Esophagus muscularis mucosa (tissue), 4 donors: ENCODE measurements around the gene DENND6B. TPM values are rescaled to one million over a fixed set of nuclear protein-coding genes. Genes with fewer than 3 reads are reported as not detected.

Experiments used
- DNase-seq: peaks from one replicate; pipeline ENCODE4 v3.0.0-alpha.2; 2017; ENCODE audit errors: extremely low spot score
- H3K27ac ChIP-seq, 4 donors: fragments of 200-600 bp; sonication (generic); replicated peaks in 1 of 4; 1 replicate in 3 of 4; 2 replicates in 1 of 4; pipeline ENCODE4 v1.5.1; 2016 to 2019; ENCODE audit warnings: mild to moderate bottlenecking in 1 of 4
- H3K27me3 ChIP-seq, 4 donors: fragments of 200-600 bp; sonication (generic); one replicate each; pipeline versions ENCODE4 v1.5.1 to v1.6.0; 2016 to 2019
- H3K36me3 ChIP-seq, 4 donors: fragments of 200-600 bp; sonication (generic); one replicate each; pipeline ENCODE4 v1.5.1; 2016 to 2019
- H3K4me1 ChIP-seq, 4 donors: fragments of 200-600 bp; sonication (generic); one replicate each; pipeline ENCODE4 v1.5.1; 2016 to 2019
- H3K4me3 ChIP-seq, 4 donors: fragments of 200-600 bp; sonication (generic); 1 replicate in 2 of 4; 2 replicates in 2 of 4; pipeline ENCODE4 v1.5.1; 2016 to 2019; ENCODE audit warnings: mild to moderate bottlenecking in 4 of 4, moderate library complexity in 1 of 4
- H3K9me3 ChIP-seq, 4 donors: fragments of 200-600 bp; sonication (generic); 1 replicate in 3 of 4; 2 replicates in 1 of 4; pipeline ENCODE4 v1.5.1; 2016 to 2019
- CTCF ChIP-seq, 3 experiments: fragments of 200-600 bp in 2 of 3; fragments of 450-650 bp in 1 of 3; sonication (generic) in 2 of 3; IDR thresholded peaks; one replicate each; pipeline ENCODE4 v1.5.1; 2017 to 2019; ENCODE audit warnings: antibody characterized with exemption in 3 of 3, mild to moderate bottlenecking in 2 of 3, moderate library complexity in 1 of 3
- EP300 ChIP-seq: sonication (generic); formaldehyde crosslinking; IDR thresholded peaks from one replicate; pipeline ENCODE4 v1.6.1; 2017; ENCODE audit warnings: antibody characterized with exemption
- POLR2A ChIP-seq: fragments of 450-650 bp; IDR thresholded peaks from one replicate; pipeline ENCODE4 v1.6.1; 2017; ENCODE audit warnings: antibody characterized with exemption, moderate library complexity, mild to moderate bottlenecking, low read depth
- POLR2AphosphoS5 ChIP-seq, 2 donors: sonication (generic); formaldehyde crosslinking; IDR thresholded peaks; one replicate each; pipeline ENCODE4 v1.6.1; 2017; ENCODE audit warnings: antibody characterized with exemption in 2 of 2
- WGBS: methylation state at CpG from one replicate; pipeline ENCODE4 v1.1.5; 2018; 5-methylcytosine and 5-hydroxymethylcytosine counted together
- intact Hi-C: fragments of 100-400 bp; cut with DNase I; formaldehyde crosslinking; loops from one replicate; pipeline ENCODE4 v1.15.1; 2023
- total RNA-seq, 4 donors: library from RNA; depleted of rRNA; stranded (reverse); fragments of >200 nt; gene quantifications; one replicate each; pipeline versions ENCODE4 v1.1.0 to v1.2.1, GENCODE V29; 2016

Gene DENND6B
- total RNA-seq, 4 donors from 2014 or later, result 1.7 to 3.8 (median 2.5) TPM

DNA sequence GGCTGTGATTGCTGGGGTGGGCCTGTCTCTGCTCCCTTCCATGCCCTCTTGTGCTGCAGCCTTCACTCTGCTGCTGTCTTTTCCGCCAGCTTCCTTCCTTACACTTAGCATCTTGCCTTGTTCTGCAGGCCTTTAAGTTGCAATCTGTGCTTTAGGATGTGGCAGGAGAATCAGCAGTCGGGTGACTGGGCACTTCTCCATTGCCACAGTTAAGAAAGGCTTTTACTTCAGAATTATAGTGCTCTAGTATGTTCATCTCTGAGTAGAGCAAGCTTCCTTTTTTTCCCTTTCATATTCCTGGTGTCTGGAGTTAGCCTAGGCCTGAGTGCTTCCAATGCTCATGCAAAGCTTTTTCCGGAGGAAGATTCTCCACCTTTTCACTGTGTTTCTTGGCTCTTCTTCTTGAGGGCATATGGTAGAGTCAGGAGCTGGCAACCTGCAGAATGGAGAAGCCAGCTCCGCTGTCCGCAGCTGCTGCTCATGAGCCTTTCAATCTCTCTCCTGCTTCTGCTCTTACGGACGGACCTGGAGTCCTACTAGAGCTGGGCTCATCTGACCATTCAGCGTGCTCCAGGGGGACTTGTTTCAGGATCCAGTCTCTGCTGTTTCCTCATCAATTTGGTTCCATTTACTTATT is 36.5 kb upstream of the DENND6B start:
- Histone ChIP-seq H3K27ac (no peak overlapping the region), H3K9me3 (no peaks in the 10 kb centered on the region), H3K4me3 (no peak overlapping the region), H3K27me3 (no peaks in the 10 kb centered on the region), H3K36me3 (peaks cover 7 to 33% (median 20%) of the 10 kb centered on the region in 4 donors), H3K4me1 (peaks cover 8 to 45% (median 35%) of the 10 kb centered on the region in 4 donors)
- intact Hi-C loops, result no loop called here
- WGBS, result 85% methylated on average over 8 of the region's 8 CpGs
- no peak for DNase-seq
- TF ChIP-seq CTCF (IDR thresholded peaks at IDR 0.05) (no peak), EP300 (no peak), POLR2A (no peak), POLR2AphosphoS5 (IDR thresholded peaks at IDR 0.05) (no peak)

DNA sequence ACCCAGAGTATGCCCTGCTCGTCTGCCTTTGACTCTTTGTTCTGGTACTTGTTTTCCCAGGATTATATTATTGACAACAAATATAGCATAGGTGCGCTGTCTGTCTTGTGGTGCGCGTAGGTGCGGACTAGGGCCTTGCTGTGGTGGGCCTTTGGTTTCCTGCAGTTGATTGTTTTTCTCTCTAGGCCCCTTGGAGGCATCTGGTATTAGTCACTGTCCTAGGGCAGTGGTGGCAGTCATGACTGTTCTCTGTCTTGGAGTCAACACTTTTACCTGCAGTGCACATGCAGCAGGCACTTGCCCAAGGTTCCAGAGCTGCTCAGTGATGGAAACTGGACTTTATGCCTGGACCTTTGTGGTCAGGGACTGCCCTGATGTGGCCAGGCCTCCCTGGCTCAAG is 34.9 kb upstream of the DENND6B start:
- no peak for TF ChIP-seq POLR2AphosphoS5 (IDR thresholded peaks at IDR 0.05)
- TF ChIP-seq POLR2A, result no peak
- no peak overlapping the region for H3K4me3 ChIP-seq
- no peaks in the 10 kb centered on the region for H3K9me3 ChIP-seq
- no peak overlapping the region for H3K27ac ChIP-seq
- H3K27me3 ChIP-seq, result no peaks in the 10 kb centered on the region
- WGBS, result 93% methylated on average over 5 of the region's 5 CpGs
- intact Hi-C loops, result no loop called here
- no peak for DNase-seq
- H3K36me3 ChIP-seq, result peaks cover 7 to 30% (median 19%) of the 10 kb centered on the region in 4 donors
- H3K4me1 ChIP-seq, result peaks cover 8 to 41% (median 30%) of the 10 kb centered on the region in 4 donors

- H3K4me1 ChIP-seq, result peaks cover 8 to 36% (median 25%) of the 10 kb centered on the region in 4 donors
- H3K9me3 ChIP-seq, result no peaks in the 10 kb centered on the region
- no peaks in the 10 kb centered on the region for H3K27me3 ChIP-seq
- intact Hi-C loops, result no loop called here
- H3K27ac ChIP-seq, result no peak overlapping the region
- no peak for DNase-seq
- TF ChIP-seq CTCF (IDR thresholded peaks at IDR 0.05) (no peak), POLR2A (no peak), POLR2AphosphoS5 (IDR thresholded peaks at IDR 0.05) (no peak), EP300 (no peak)
- 94% methylated on average over 5 of the region's 5 CpGs for WGBS
- H3K36me3 ChIP-seq, result peaks cover 7 to 35% (median 22%) of the 10 kb centered on the region in 4 donors
- no peak overlapping the region for H3K4me3 ChIP-seq
Observed at GRCh38 chr22:50361222-50361621, 34.4 kb upstream of the DENND6B start.

- Histone ChIP-seq H3K4me1 (peaks cover 5 to 30% (median 19%) of the 10 kb centered on the region in 4 donors), H3K9me3 (no peaks in the 10 kb centered on the region), H3K27ac (no peak overlapping the region), H3K36me3 (peaks cover 7 to 39% (median 23%) of the 10 kb centered on the region in 4 donors), H3K4me3 (no peak overlapping the region), H3K27me3 (no peaks in the 10 kb centered on the region)
- WGBS, result 69% methylated on average over 2 of the region's 2 CpGs
- TF ChIP-seq POLR2AphosphoS5 (IDR thresholded peaks at IDR 0.05) (no peak), CTCF (IDR thresholded peaks at IDR 0.05) (no peak), EP300 (no peak), POLR2A (no peak)
- intact Hi-C loops, result no loop called here
- no peak for DNase-seq
Observed at GRCh38 chr22:50360578-50360977, 33.8 kb upstream of the DENND6B start.

GRCh38 chr22:50357756-50358155 is 30.9 kb upstream of the DENND6B start:
- no peak overlapping the region for H3K4me3 ChIP-seq
- no peak for DNase-seq
- H3K4me1 ChIP-seq, result peaks cover 5 to 26% (median 12%) of the 10 kb centered on the region in 4 donors
- intact Hi-C loops, result no loop called here
- 96% methylated on average over 10 of the region's 10 CpGs for WGBS
- TF ChIP-seq EP300 (no peak), POLR2A (no peak), CTCF (IDR thresholded peaks at IDR 0.05) (no peak), POLR2AphosphoS5 (IDR thresholded peaks at IDR 0.05) (no peak)
- H3K27me3 ChIP-seq, result no peaks in the 10 kb centered on the region
- H3K36me3 ChIP-seq, result peaks cover 7 to 43% (median 30%) of the 10 kb centered on the region in 4 donors
- no peaks in the 10 kb centered on the region for H3K9me3 ChIP-seq
- no peak overlapping the region for H3K27ac ChIP-seq
